GM19035 (cell line): ENCODE measurements around the gene EXOC3.
A peak's percentile ranks its signal among the peaks of the same experiment; 100 is the strongest.
"Not testable (repeated sequence)": the region's sequence is repeated elsewhere in the genome, so short reads cannot be mapped to it uniquely, and the experiment has no call there.

Experiments
- ATAC-seq: cut with Tn5 transposase; IDR thresholded peaks from one replicate; pipeline ENCODE4 v1.9.1; 2021; ENCODE audit not compliant: unreplicated experiment

The EXOC3 gene

GRCh38 chr5:407051-407450 is 35.9 kb upstream of the EXOC3 start:
- ATAC-seq, result no peak

- no peak for ATAC-seq
Measured at GRCh38 chr5:407801-408268, 35.1 kb upstream of the EXOC3 start.

DNA sequence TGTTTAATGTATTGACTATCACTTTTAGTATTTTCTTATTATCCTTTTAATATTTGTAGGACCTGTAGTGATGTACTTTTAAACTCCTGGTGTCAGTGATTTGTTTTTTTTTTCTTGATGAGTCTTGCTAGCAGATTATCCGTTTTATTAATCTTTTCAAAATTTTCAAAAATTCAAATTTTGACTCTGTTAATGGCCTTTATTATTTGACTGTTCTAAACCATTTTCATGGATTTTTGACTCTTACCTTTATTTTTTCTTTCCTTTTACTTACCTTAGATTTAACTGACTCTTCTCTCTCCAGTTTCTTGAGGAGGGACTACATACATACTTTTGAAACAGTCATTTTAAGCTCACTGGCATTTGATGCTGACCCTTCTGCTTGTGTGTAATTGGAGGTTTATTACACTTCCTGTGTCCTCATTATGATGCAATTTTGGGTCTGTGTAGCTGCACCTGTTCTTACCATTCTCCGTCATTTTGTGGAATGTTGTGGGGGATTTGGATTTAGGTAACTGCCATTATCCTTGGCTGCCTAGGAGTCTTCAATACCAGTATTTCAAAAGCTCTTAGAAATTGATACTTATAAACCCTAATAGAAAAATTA is 32.0 kb upstream of the EXOC3 start:
- no peak for ATAC-seq

DNA sequence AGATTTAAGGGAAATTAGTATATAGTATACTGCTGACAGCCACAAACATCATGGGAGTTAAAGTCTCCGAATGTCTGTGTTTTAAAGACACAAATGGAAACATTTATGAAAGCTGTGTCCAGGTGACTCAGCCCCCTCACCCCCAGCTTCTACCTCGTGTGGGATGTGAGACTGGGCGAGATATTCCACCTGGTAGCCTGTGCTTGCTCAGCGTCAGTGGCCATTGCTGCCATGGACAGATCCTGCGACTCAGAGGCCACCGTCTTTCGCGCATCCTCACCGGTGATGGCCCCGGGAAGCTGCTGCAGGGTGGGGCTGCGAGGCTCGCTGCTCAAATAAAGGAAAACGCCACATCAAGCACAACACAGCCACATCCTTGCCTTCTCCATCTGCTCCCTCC is 31.2 kb upstream of the EXOC3 start:
- no peak for ATAC-seq

GRCh38 chr5:414991-415927 is 27.7 kb upstream of the EXOC3 start:
- not testable (repeated sequence) for ATAC-seq

- no peak for ATAC-seq
Measured at GRCh38 chr5:415928-416635, 26.9 kb upstream of the EXOC3 start.

DNA sequence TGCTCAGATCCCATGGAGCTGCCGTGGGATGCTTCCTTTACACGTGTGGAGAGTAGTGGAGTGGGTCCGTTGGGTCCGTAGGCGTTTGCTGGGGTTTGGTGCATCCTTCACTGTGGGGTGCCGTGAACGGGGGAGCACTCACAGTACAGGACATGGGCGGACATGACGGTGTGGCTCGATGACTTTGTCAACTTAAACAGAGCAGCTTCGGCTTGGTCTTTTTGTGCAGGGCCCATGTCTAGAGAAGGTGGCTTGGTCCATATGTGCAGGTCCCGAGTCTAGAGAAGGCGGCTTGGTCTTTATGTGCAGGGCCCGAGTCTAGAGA is 26.4 kb upstream of the EXOC3 start:
- no peak for ATAC-seq

DNA sequence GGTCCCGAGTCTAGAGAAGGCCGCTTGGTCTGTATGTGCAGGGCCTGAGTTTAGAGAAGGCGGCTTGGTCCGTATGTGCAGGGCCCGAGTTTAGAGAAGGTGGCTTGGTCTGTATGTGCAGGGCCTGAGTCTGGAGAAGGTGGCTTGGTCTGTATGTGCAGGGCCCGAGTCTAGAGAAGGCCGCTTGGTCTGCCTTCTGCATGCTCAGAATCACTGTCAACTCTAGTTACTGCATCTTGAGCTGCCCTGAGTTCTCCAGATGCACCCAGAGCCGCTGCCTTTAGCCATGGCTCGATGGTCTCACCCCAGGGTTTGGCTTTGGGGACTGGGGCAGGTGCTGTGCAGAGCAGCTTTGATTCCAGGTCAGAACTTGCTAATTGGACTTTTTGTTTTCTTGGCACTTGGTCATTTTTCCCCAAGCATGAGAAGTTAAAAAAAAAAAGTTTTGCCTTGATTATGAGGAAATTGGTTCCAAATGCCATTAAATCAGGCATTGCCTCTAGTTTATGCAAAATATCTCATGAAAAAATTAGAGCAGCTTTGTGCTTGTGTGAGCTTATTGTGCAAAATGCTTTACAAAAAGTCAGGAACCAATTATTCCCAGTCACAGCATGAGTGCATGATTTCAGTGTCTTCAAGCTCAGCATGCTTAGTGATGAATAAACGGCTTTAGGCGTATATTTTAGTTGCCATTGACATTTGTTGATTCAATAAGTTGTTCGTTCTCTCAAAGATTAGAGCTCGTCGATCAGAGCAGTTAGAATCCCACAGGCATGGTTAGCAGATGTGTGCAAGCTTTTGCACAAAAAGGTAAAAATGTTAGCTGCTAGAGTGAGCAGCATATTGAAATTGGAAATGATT is 25.4 kb upstream of the EXOC3 start:
- no peak for ATAC-seq

DNA sequence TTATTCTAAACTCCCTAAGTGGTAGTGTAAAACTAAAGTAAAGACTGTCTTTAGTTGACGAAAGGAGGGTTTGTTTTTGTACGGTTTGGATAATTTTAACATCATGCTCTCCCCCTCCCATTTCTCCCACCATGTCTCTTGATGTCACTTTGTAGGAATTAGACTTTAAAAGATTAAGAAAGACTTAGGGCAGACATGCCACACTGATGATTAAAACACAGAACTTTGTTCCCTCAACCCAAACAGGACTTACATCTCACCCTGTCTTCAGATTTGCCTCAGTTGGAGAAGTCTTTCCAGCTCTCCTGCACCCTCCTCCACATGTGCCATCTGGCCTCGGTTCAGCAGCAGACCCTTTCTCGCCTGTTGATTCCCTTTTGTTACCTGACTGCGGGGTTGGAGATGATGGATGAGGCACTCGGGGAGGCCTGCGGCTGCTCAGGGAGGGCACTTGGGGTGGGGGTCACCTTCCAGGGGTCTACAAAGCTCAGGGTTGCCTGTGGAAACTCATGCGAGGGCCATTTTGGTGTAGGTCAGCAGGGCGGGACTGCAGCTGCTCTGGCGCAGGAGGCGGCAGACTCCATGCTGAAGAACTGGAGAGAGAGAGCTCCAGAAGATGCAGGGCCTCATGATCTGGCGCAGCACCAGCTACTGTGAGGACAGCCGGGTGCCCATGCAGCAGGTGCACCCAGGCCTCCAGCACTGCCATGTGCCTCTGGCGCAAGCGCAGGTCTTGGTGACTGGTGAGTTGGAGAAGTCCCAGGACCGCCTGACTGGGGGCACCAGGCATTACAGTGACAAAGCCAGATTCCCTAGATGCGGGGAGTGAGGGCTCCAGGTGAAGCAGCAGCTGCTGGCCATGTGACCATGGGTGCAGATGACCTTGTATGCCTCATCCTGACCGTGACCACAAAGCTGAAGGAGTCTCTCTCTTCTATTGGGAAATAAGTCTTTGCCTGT is 24.5 kb upstream of the EXOC3 start:
- ATAC-seq, result no peak

- ATAC-seq, result no peak
Measured at GRCh38 chr5:419970-420369, 23.0 kb upstream of the EXOC3 start.

- ATAC-seq, result no peak
Measured at GRCh38 chr5:420632-421286, 22.2 kb upstream of the EXOC3 start.

DNA sequence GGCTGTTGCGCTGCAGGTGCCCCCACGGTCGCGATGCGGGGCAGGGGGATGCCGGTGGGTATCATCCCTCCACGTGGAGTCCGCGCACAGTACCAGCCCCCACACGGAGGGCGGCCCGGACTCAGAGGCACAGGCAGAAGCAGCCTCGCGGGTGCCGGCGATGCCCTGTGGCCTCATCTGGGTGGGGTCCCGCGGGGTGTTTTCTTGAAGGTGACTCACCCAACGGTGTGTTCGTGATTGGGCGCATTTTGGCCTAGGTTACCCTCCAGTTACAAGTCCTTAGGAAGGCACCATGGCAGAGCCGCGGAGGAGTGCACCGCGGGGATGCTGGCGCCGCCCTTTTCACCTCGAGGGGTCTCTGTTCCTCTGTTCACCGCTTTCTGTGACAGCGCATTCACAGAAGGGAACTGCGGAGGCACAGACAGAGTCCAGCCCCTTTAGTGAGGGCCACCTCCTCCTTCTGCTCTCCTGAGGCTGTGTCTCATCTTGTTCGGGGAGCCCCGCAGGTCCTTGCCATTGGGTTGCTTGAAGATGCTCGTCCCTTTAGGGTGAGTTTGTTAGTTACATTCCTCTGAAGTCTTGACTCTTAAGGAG is 21.6 kb upstream of the EXOC3 start:
- ATAC-seq, result no peak

- ATAC-seq, result no peak
Measured at GRCh38 chr5:421901-422300, 21.1 kb upstream of the EXOC3 start.

DNA sequence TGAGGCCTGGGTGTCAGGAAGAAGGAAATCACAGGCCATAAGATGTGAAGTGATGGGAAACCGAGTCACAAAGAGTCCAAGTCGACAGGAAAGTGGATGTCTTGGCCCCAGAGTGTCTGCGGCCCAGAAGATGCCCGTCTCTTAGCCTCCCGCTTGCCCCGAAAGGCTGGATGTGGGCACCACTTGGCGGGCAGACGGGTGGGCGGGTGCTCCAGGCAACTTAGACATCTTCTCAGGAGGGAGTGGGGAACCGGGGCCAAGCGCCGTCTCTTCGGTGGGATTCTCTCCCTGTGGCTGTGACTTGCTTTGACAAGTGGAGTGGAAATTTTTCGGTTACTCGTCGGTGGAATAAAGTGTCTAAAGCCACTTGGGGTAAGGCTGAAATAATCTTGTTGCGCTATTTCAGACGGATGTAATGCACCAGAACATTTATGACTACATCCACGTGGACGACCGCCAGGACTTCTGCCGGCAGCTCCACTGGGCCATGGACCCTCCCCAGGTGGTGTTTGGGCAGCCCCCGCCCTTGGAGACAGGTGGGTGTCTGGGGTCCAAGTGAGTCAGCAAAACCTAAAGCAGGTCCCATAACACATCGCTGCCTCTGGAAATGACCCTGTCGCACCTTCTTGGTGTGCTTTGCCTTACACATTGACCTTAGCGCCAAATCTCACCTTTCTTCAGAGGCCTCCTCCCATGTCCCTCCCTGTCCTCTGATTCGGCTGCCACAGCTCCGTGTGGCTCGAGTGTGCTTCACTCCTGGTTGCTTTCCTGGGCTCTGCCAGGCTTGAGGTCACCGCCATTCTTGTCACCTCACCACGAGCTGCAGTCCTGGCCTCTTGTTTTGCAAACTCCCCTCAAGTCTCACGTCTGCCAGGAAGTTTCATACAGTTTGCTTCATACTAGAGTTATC is 20.4 kb upstream of the EXOC3 start:
- ATAC-seq, result no peak

DNA sequence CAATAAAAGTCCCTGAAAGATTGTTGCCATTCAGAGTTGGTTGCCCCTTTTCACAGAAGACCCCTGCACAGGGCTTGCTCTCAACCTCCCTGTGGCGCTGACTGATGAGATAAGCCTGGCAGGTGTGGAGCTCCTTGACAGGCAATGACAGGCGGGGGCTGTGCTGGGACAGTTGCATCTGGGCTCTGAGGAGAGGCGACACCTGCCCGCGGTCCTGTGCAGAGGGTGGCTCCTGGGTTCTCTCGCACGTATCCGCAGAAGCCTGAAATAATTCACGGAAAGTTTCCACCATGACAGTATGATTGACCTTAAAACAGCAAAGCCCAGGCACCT is 19.8 kb upstream of the EXOC3 start:
- ATAC-seq, result no peak

- ATAC-seq, result no peak
Measured at GRCh38 chr5:423626-424261, 19.2 kb upstream of the EXOC3 start.

- peak; percentile 90 for ATAC-seq
Measured at GRCh38 chr5:424301-425110, 18.5 kb upstream of the EXOC3 start.
